GM13977 (cell line): ENCODE results near the gene TMEM218.

Experiments used
- DNase-seq: peaks from one replicate; pipeline ENCODE4 v3.0.0; 2012; ENCODE audit warnings: low spot score
- CTCF ChIP-seq: IDR thresholded peaks from 2 replicates; pipeline ENCODE4 v1.5.1; 2012; ENCODE audit warnings: mild to moderate bottlenecking, control low read depth; ENCODE audit not compliant: insufficient read depth; ENCODE audit errors: extremely low read depth, missing control alignments
- in situ Hi-C: fragments of 300-500 bp; cut with MboI; formaldehyde crosslinking; loops from one replicate; pipeline ENCODE4 v1.12.0; 2022; ENCODE audit warnings: low sequenced_read_pairs, low pct_unique_long_range_greater_than_20kb, mixed read lengths, inconsistent platforms; ENCODE audit not compliant: unreplicated experiment

The TMEM218 gene

GRCh38 chr11:125083312-125084056 lies 27.9 kb downstream of the TMEM218 start:
- in situ Hi-C loops, result no loop called here
- TF ChIP-seq CTCF, result no peak
- DNase-seq, result no peak

DNA sequence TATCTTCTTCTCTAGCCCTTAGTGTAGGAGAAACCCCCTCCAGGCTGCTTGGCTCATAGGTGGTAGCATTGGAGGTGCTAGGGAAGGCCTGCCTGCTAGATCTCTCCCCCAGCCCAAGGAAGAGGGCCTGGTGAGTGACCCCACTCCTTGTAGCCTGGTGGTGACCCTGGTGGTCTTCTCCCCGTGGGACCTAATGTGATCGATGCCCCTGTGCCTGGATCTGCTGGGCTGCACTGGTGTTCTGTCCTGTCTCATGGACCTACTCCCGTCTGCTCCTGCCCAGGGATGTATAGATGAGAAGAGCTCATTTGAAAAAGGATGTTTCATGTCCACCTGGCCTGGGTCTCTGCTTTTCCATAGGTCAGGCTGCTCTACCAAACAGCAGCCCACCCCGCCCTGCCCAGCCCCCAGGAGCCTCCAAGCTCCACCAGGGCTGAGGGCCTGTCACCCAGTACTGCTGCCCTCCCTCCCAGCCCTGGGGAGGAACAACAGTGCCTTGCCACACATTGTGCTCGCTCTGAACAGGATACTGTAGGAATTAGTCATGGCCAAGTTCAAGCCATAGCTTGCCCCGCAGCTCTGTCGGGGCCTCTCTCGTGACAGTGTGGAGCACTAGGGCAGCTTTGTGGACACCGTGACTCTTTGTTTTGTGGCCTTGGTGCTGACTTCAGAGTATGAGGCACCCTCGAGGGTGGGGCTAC lies 28.7 kb downstream of the TMEM218 start:
- DNase-seq, result no peak
- in situ Hi-C loops, result no loop called here
- no peak for TF ChIP-seq CTCF

GRCh38 chr11:125082040-125082439 lies 29.4 kb downstream of the TMEM218 start:
- TF ChIP-seq CTCF, result no peak
- in situ Hi-C loops, result no loop called here
- no peak for DNase-seq

GRCh38 chr11:125081098-125081798 lies 30.2 kb downstream of the TMEM218 start:
- in situ Hi-C loops, result no loop called here
- no peak for DNase-seq
- TF ChIP-seq CTCF, result no peak

DNA sequence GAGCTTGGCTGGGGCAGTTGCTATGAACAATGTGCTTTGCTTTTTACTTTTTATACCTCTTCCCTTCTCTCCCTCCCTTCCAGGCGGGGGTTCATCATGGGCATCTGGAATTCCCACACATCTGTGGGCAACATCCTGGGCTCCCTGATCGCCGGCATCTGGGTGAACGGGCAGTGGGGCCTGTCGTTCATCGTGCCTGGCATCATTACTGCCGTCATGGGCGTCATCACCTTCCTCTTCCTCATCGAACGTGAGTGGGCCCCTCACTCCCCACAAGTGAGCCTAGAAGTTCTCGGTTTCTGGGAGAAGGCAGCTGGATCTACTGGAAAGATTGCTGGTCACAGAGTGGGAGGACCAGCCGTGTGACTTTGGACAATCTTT lies 30.9 kb downstream of the TMEM218 start:
- in situ Hi-C loops, result no loop called here
- DNase-seq, result no peak
- no peak for TF ChIP-seq CTCF

- DNase-seq, result no peak
- in situ Hi-C loops, result no loop called here
- no peak for TF ChIP-seq CTCF
Observed at GRCh38 chr11:125079878-125080530, 31.4 kb downstream of the TMEM218 start.
